Astrocyte (in vitro differentiated cells and primary cell): ENCODE results near the gene RASEF. TPM values are rescaled to one million over a fixed set of nuclear protein-coding genes. Genes with fewer than 3 reads are reported as not detected.
A peak's percentile ranks its signal among the peaks of the same experiment; 100 is the strongest.

ENCODE experiments used
- DNase-seq: peaks from one replicate; pipeline ENCODE4 v3.0.0-alpha.2; 2010; ENCODE audit warnings: low read depth
- FAIRE-seq: peaks from 2 replicates; lab custom pipeline; 2011; peaks lifted over from hg19 to GRCh38; lab: Jason Lieb, UNC
- H2AFZ ChIP-seq: 2 replicates; pipeline ENCODE4 v1.6.0; 2012; ENCODE audit warnings: low read depth, low read length, inconsistent platforms
- H3K27ac ChIP-seq: 2 replicates; pipeline ENCODE4 v1.5.1; 2011; ENCODE audit warnings: low read depth, low read length, inconsistent platforms
- H3K27me3 ChIP-seq: 2 replicates; pipeline ENCODE4 v1.6.0; 2011; ENCODE audit warnings: low read length, inconsistent platforms; ENCODE audit not compliant: insufficient read depth
- H3K36me3 ChIP-seq: 2 replicates; pipeline ENCODE4 v1.5.1; 2011; ENCODE audit warnings: low read length, inconsistent platforms; ENCODE audit not compliant: insufficient read depth
- H3K4me1 ChIP-seq: 2 replicates; pipeline ENCODE4 v1.5.1; 2011; ENCODE audit warnings: low read length, inconsistent platforms; ENCODE audit not compliant: insufficient read depth
- H3K4me2 ChIP-seq: 2 replicates; pipeline ENCODE4 v1.6.0; 2012; ENCODE audit warnings: low read length, inconsistent platforms
- H3K4me3 ChIP-seq: 2 replicates; pipeline ENCODE4 v1.5.1; 2011; ENCODE audit warnings: low read depth, mild to moderate bottlenecking, low read length, inconsistent platforms; ENCODE audit not compliant: insufficient read depth
- H3K79me2 ChIP-seq: 2 replicates; pipeline ENCODE4 v1.6.0; 2012; ENCODE audit warnings: mild to moderate bottlenecking, low read length, inconsistent platforms; ENCODE audit not compliant: insufficient read depth
- H3K9ac ChIP-seq: 2 replicates; pipeline ENCODE4 v1.6.0; 2012; ENCODE audit warnings: mild to moderate bottlenecking, low read length, inconsistent platforms
- H3K9me3 ChIP-seq: 2 replicates; pipeline ENCODE4 v1.5.1; 2012; ENCODE audit warnings: low read depth, mild to moderate bottlenecking, low read length, inconsistent platforms; ENCODE audit not compliant: insufficient read depth
- H4K20me1 ChIP-seq: 2 replicates; pipeline ENCODE4 v1.6.0; 2012; ENCODE audit warnings: low read length, inconsistent platforms; ENCODE audit not compliant: insufficient read depth
- H3K27ac Mint-ChIP-seq: one replicate; pipeline ENCODE4 v1.8.0; 2021; ENCODE audit warnings: mild to moderate bottlenecking, mixed read lengths; ENCODE audit not compliant: unreplicated experiment
- H3K27me3 Mint-ChIP-seq: one replicate; pipeline ENCODE4 v1.8.0; 2021; ENCODE audit warnings: low read depth, mixed read lengths; ENCODE audit not compliant: unreplicated experiment
- H3K36me3 Mint-ChIP-seq: one replicate; pipeline ENCODE4 v1.8.0; 2021; ENCODE audit warnings: low read depth, mixed read lengths; ENCODE audit not compliant: unreplicated experiment
- H3K4me1 Mint-ChIP-seq: one replicate; pipeline ENCODE4 v1.8.0; 2021; ENCODE audit warnings: low read depth, mixed read lengths; ENCODE audit not compliant: unreplicated experiment
- H3K4me3 Mint-ChIP-seq: one replicate; pipeline ENCODE4 v1.8.0; 2021; ENCODE audit warnings: mild to moderate bottlenecking, moderate library complexity, mixed read lengths; ENCODE audit not compliant: unreplicated experiment
- H3K9me3 Mint-ChIP-seq: one replicate; pipeline ENCODE4 v1.8.0; 2021; ENCODE audit warnings: mild to moderate bottlenecking, mixed read lengths; ENCODE audit not compliant: unreplicated experiment
- CTCF ChIP-seq: IDR thresholded peaks from 2 replicates; pipeline ENCODE4 v1.5.1; 2011; ENCODE audit warnings: low read depth, mild to moderate bottlenecking, inconsistent platforms, low read length, moderate library complexity; ENCODE audit not compliant: insufficient read depth
- EZH2 ChIP-seq: IDR thresholded peaks from 2 replicates; pipeline ENCODE4 v1.6.1; 2012; ENCODE audit warnings: mild to moderate bottlenecking, low read length, inconsistent platforms; ENCODE audit not compliant: insufficient read depth
- total RNA-seq: library from RNA; stranded (reverse); gene quantifications from 2 replicates; pipeline ENCODE4 v1.2.1, GENCODE V29; 2021

The RASEF gene
- total RNA-seq, 1 donor from 2014 or later, result 0.91 TPM

GRCh38 chr9:82968388-82968787 is 94.6 kb downstream of the RASEF start:
- peaks cover 2% of the 10 kb centered on the region for H3K9me3 Mint-ChIP-seq
- no peaks in the 10 kb centered on the region for H3K4me1 ChIP-seq
- H3K9me3 ChIP-seq, result peaks cover 2% of the 10 kb centered on the region
- no peak overlapping the region for H3K27ac Mint-ChIP-seq
- H3K4me3 ChIP-seq, result no peak overlapping the region
- no peaks in the 10 kb centered on the region for H3K36me3 Mint-ChIP-seq
- H3K79me2 ChIP-seq, result no peaks in the 10 kb centered on the region
- H3K27me3 Mint-ChIP-seq, result no peaks in the 10 kb centered on the region
- H3K9ac ChIP-seq, result no peak overlapping the region
- TF ChIP-seq EZH2 (no peak), CTCF (no peak)
- no peak overlapping the region for H2AFZ ChIP-seq
- no peak overlapping the region for H3K4me3 Mint-ChIP-seq
- H3K36me3 ChIP-seq, result no peaks in the 10 kb centered on the region
- DNase-seq (no peak), FAIRE-seq (no peak)
- H3K4me2 ChIP-seq, result no peak overlapping the region
- no peaks in the 10 kb centered on the region for H4K20me1 ChIP-seq
- peaks cover 8% of the 10 kb centered on the region for H3K4me1 Mint-ChIP-seq
- no peaks in the 10 kb centered on the region for H3K27me3 ChIP-seq
- no peak overlapping the region for H3K27ac ChIP-seq

- Histone ChIP-seq H3K4me1 (no peaks in the 10 kb centered on the region), H4K20me1 (no peaks in the 10 kb centered on the region), H3K79me2 (no peaks in the 10 kb centered on the region), H2AFZ (no peak overlapping the region), H3K4me3 (no peak overlapping the region), H3K9me3 (no peaks in the 10 kb centered on the region), H3K9ac (no peak overlapping the region), H3K4me2 (no peak overlapping the region), H3K27ac (no peak overlapping the region), H3K36me3 (no peaks in the 10 kb centered on the region), H3K27me3 (no peaks in the 10 kb centered on the region)
- FAIRE-seq, result peak; percentile 49
- Mint-ChIP-seq H3K27me3 (no peaks in the 10 kb centered on the region), H3K27ac (no peak overlapping the region), H3K9me3 (no peaks in the 10 kb centered on the region), H3K4me1 (no peaks in the 10 kb centered on the region), H3K4me3 (no peak overlapping the region), H3K36me3 (no peaks in the 10 kb centered on the region)
- peak; percentile 38 for DNase-seq
- TF ChIP-seq EZH2 (no peak), CTCF (peak; percentile 87)
Observed at GRCh38 chr9:82961504-82962125, 101.3 kb downstream of the RASEF start.

- H3K27me3 ChIP-seq, result no peaks in the 10 kb centered on the region
- TF ChIP-seq EZH2, result no peak
- TF ChIP-seq CTCF, result no peak
- FAIRE-seq, result no peak
- no peaks in the 10 kb centered on the region for H3K27me3 Mint-ChIP-seq
- no peak overlapping the region for H3K27ac Mint-ChIP-seq
- no peaks in the 10 kb centered on the region for H3K9me3 Mint-ChIP-seq
- no peak overlapping the region for H3K9ac ChIP-seq
- H3K4me3 ChIP-seq, result no peak overlapping the region
- no peak overlapping the region for H3K4me2 ChIP-seq
- H3K79me2 ChIP-seq, result no peaks in the 10 kb centered on the region
- no peaks in the 10 kb centered on the region for H3K36me3 ChIP-seq
- no peaks in the 10 kb centered on the region for H4K20me1 ChIP-seq
- no peak overlapping the region for H3K4me3 Mint-ChIP-seq
- H2AFZ ChIP-seq, result no peak overlapping the region
- DNase-seq, result peak; percentile 6
- H3K4me1 Mint-ChIP-seq, result no peaks in the 10 kb centered on the region
- H3K36me3 Mint-ChIP-seq, result no peaks in the 10 kb centered on the region
- no peaks in the 10 kb centered on the region for H3K4me1 ChIP-seq
- H3K27ac ChIP-seq, result no peak overlapping the region
- no peaks in the 10 kb centered on the region for H3K9me3 ChIP-seq
Observed at GRCh38 chr9:82957529-82958379, 105.2 kb downstream of the RASEF start.
